Type B pancreatic cell (in vitro differentiated cells): ENCODE measurements around the gene CALY. TPM values are rescaled to one million over a fixed set of nuclear protein-coding genes. Genes with fewer than 3 reads are reported as not detected.

ENCODE experiments used
- DNase-seq: peaks from one replicate; pipeline ENCODE4 v3.0.0; 2021; ENCODE audit warnings: mixed read lengths; ENCODE audit not compliant: unreplicated experiment; ENCODE audit errors: extremely low spot score
- H3K27ac Mint-ChIP-seq: 2 replicates; pipeline ENCODE4 v1.8.0; 2021; ENCODE audit warnings: mild to moderate bottlenecking, mixed read lengths
- H3K27me3 Mint-ChIP-seq: 2 replicates; pipeline ENCODE4 v1.8.0; 2021; ENCODE audit warnings: mixed read lengths
- H3K36me3 Mint-ChIP-seq: 2 replicates; pipeline ENCODE4 v1.8.0; 2021; ENCODE audit warnings: mixed read lengths
- H3K4me1 Mint-ChIP-seq: one replicate; pipeline ENCODE4 v1.8.0; 2021; ENCODE audit warnings: mixed read lengths; ENCODE audit not compliant: unreplicated experiment
- H3K4me3 Mint-ChIP-seq: 2 replicates; pipeline ENCODE4 v1.8.0; 2021; ENCODE audit warnings: mild to moderate bottlenecking, mixed read lengths
- H3K9me3 Mint-ChIP-seq: 2 replicates; pipeline ENCODE4 v1.8.0; 2021; ENCODE audit warnings: mixed read lengths
- CTCF ChIP-seq: fragments of 200-600 bp; sonication (generic); conservative IDR thresholded peaks from 2 replicates; pipeline ENCODE4 v1.5.0; 2021; ENCODE audit warnings: antibody characterized with exemption, mild to moderate bottlenecking
- total RNA-seq: library from RNA; stranded (reverse); gene quantifications from 2 replicates; pipeline ENCODE4 v1.2.1, GENCODE V29; 2021; ENCODE audit warnings: low replicate concordance

The CALY gene
- total RNA-seq, 1 donor from 2014 or later = 3.6 TPM

DNA sequence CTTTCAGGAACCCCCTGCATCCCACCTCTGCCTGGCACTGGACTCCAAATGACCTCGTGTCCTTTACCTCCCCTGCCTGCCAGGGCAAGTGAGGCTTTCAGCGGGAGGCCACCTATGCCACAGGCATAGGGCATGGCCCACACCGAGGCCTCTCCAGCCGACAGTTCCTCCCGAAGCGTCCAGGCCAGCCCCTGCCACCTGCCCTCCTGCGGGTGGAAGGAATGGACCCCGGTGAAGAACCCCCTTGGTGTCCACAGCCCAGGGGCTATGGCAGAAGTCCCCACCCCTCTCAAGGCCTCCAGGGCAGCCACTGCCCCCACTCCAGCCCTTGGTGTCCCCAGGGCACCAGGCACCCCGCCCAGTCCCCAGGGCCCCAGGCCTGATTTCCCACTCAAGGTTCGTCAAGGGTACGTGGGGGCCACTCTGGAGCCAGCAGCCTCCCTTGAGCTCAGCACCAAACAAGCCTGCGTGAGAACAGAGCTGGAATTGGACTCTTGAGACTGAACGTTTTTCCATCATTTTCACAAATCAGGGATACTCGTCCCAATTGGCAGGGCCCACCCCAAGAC, 18.1 kb upstream of the CALY start:
- Mint-ChIP-seq H3K27ac (no peak overlapping the region), H3K36me3 (no peaks in the 10 kb centered on the region), H3K4me3 (no peak overlapping the region), H3K9me3 (no peaks in the 10 kb centered on the region), H3K4me1 (peaks cover 1% of the 10 kb centered on the region), H3K27me3 (no peaks in the 10 kb centered on the region)
- TF ChIP-seq CTCF = no peak
- DNase-seq = no peak

DNA sequence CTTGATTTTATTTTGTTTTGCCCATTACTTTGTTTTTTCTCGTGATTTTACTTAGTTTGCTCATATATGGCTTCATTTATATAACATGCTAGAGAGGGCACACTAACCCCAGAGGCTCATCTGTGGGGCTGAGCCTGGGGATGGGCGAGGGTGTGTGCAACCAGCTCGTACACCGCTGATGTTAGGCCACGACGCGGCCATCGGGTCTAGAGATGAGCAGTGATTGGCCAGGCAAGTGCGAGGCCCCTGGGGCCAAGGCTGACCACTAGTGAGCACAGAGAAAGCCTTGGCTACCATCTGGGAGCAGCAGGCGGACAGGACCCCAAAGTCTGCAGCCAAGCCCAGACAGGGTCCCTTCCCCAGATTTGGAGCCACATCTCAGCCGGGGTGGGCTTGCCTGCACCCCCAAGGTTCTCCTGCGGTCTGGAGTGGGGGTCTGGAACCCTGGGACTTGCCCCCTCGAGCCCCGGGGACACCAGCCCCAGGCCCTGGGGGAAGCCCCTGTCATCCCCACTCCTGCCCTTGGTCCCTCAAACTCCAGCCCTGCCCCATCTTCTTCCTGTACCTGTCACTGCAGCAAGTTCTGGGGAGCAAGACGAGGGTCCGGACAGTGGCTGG, 17.4 kb upstream of the CALY start:
- Mint-ChIP-seq H3K4me3 (no peak overlapping the region), H3K27ac (no peak overlapping the region), H3K4me1 (no peaks in the 10 kb centered on the region), H3K27me3 (peaks cover 2% of the 10 kb centered on the region), H3K36me3 (no peaks in the 10 kb centered on the region), H3K9me3 (no peaks in the 10 kb centered on the region)
- no peak for TF ChIP-seq CTCF
- no peak for DNase-seq

DNA sequence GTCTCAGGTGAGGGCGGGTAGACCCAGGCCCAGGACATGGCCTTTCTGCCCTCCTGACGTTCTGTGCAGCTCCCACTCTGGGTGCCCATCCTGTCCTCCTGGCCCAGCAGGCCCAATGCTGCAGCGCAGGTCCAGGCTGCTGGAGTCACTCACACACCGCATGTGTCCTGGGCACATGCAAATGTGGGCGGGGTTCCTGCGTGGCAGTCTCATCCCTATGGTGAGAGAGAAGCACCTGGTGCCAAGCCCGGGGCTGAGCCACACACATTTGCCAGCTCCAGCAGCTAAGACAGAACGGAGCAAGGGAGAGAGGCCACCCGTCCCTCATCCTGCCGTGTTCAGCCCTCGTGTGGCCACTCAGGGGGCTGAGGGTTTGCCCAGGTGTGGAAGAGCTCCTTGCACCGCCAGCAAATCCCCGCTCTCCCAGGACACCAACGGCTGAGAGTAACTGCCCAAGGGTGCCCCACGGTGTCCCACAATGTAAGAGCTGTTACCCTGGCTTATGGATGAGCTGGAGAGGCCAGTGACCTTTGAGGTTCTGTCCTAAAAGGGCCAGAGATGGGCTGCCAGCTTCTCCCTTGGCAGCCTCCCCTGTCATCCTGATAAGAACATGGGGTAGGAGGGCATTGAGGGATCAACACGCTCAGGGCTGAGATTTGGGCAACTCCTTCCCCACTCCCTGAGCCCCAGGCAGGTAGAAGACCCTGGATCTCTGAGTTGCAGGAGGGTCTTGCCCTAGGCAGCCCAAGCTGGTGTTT, 16.7 kb upstream of the CALY start:
- Mint-ChIP-seq H3K27me3 (peaks cover 4% of the 10 kb centered on the region), H3K27ac (no peak overlapping the region), H3K9me3 (no peaks in the 10 kb centered on the region), H3K4me1 (no peaks in the 10 kb centered on the region), H3K4me3 (no peak overlapping the region), H3K36me3 (no peaks in the 10 kb centered on the region)
- DNase-seq = no peak
- no peak for TF ChIP-seq CTCF

GRCh38 chr10:133351408-133352318, 15.0 kb upstream of the CALY start:
- no peak overlapping the region for H3K4me3 Mint-ChIP-seq
- no peaks in the 10 kb centered on the region for H3K4me1 Mint-ChIP-seq
- TF ChIP-seq CTCF = no peak
- H3K27me3 Mint-ChIP-seq = peaks cover 4% of the 10 kb centered on the region
- H3K27ac Mint-ChIP-seq = no peak overlapping the region
- no peak for DNase-seq
- no peaks in the 10 kb centered on the region for H3K9me3 Mint-ChIP-seq
- no peaks in the 10 kb centered on the region for H3K36me3 Mint-ChIP-seq

- Mint-ChIP-seq H3K4me3 (no peak overlapping the region), H3K36me3 (no peaks in the 10 kb centered on the region), H3K27me3 (peaks cover 4% of the 10 kb centered on the region), H3K27ac (no peak overlapping the region), H3K9me3 (no peaks in the 10 kb centered on the region), H3K4me1 (no peaks in the 10 kb centered on the region)
- no peak for TF ChIP-seq CTCF
- no peak for DNase-seq
Observed at GRCh38 chr10:133350950-133351329, 14.2 kb upstream of the CALY start.
